HG02981 (cell line): ENCODE data around the gene LTF.

Experiments used
- ATAC-seq: cut with Tn5 transposase; IDR thresholded peaks from one replicate; pipeline ENCODE4 v1.9.1; 2021; ENCODE audit warnings: mild to moderate bottlenecking, moderate library complexity; ENCODE audit not compliant: unreplicated experiment

The LTF gene

GRCh38 chr3:46470831-46471230, 6.1 kb upstream of the LTF start:
- no peak for ATAC-seq

- ATAC-seq: no peak
These were observed 5.1 kb upstream of the LTF start for GRCh38 chr3:46469680-46470357.

GRCh38 chr3:46468753-46469600, 4.3 kb upstream of the LTF start:
- no peak for ATAC-seq

- no peak for ATAC-seq
These were observed 2.9 kb upstream of the LTF start for GRCh38 chr3:46467562-46467961.

- ATAC-seq: no peak
These were observed 2.2 kb upstream of the LTF start for GRCh38 chr3:46466871-46467403.

GRCh38 chr3:46466273-46466672, 1.6 kb upstream of the LTF start:
- no peak for ATAC-seq

GRCh38 chr3:46465196-46465520, 453 bp upstream of the LTF start:
- no peak for ATAC-seq

- no peak for ATAC-seq
These were observed 850 bp downstream of the LTF start for GRCh38 chr3:46463868-46464241.

GRCh38 chr3:46463120-46463867, 1.4 kb downstream of the LTF start:
- ATAC-seq: no peak

GRCh38 chr3:46462511-46462910, 2.2 kb downstream of the LTF start:
- no peak for ATAC-seq

- ATAC-seq: no peak
These were observed 2.6 kb downstream of the LTF start for GRCh38 chr3:46462111-46462510.

- no peak for ATAC-seq
These were observed 4.7 kb downstream of the LTF start for GRCh38 chr3:46460051-46460450.

GRCh38 chr3:46456118-46456517, 8.6 kb downstream of the LTF start:
- no peak for ATAC-seq

- ATAC-seq: no peak
These were observed 9.2 kb downstream of the LTF start for GRCh38 chr3:46455231-46456115.

- no peak for ATAC-seq
These were observed 10.1 kb downstream of the LTF start for GRCh38 chr3:46454606-46455005.

- no peak for ATAC-seq
These were observed 10.5 kb downstream of the LTF start for GRCh38 chr3:46454209-46454595.

GRCh38 chr3:46453526-46454208, 11.0 kb downstream of the LTF start:
- ATAC-seq: no peak

- no peak for ATAC-seq
These were observed 14.8 kb downstream of the LTF start for GRCh38 chr3:46449755-46450552.

GRCh38 chr3:46448721-46449120, 16.0 kb downstream of the LTF start:
- ATAC-seq: no peak
